NCI-H2227 (cell line): ENCODE measurements around the gene ZCCHC10.
"Not testable (repeated sequence)": the region's sequence is repeated elsewhere in the genome, so short reads cannot be mapped to it uniquely, and the experiment has no call there.

Experiments used
- DNase-seq: peaks from one replicate; lab custom pipeline; 2025; ENCODE audit not compliant: unreplicated experiment; lab: John Stamatoyannopoulos, UW

The ZCCHC10 gene

DNA sequence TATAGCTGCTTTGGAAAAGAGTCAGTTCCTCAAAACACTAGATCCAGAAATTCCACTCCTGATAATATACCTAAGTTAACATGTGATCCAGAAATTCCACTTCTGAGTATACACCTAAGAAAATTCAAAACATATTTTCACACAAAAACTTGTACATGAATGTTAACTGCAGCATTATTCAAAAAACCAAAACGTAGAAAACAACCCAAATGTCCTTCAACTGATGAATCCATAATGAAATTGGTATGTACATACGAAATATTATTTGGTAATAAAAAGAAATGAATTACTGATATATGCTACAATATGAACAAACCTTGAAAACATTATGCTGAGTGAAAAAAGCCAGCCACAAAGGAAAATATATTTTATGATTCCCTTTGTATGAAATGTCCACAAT, 46.4 kb downstream of the ZCCHC10 start:
- no peak for DNase-seq

DNA sequence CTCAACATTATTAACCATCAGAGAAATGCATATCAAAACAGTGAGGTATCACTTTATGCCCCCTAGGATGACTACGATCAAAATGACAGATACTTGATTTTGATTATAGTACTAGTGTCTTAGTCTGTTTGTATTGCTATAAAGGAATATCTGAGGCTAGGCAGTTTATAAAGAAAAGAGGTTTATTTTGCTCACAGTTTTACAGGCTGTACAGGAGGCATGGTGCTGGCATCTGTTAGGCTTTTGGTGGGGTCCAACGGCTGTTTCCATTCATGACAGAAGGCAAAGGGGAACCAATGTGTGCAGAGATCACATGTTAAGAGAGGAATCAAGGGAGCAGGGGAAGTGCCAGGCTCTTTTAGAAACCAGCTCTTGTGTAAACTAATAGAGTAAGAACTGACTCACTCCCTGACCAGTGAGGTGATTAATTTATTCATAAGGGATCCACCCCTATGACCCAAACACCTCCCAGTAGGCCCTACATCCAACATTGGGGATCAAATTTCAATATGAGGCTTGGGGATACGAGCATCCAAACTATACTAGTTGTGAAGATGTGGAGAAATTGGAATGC, 46.9 kb downstream of the ZCCHC10 start:
- no peak for DNase-seq

- no peak for DNase-seq
Observed at GRCh38 chr5:132976852-132977251, 49.5 kb downstream of the ZCCHC10 start.

DNA sequence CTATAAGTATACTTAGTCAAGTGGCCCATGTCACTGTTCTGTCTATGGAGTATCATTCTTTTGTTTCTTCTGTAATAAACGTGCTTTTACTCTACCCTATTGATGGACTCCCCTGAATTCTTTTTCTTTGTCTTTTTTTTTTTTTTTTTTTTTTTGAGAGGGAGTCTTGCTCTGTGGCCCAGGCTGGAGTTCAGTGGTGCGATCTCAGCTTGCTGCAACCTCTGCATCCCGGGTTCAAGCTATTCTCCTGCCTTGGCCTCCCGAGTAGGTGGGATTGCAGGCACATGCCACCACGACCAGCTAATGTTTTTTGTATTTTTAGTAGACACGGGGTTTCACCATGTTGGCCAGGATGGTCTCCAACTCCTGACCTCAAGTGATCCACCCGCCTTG, 53.9 kb downstream of the ZCCHC10 start:
- not testable (repeated sequence) for DNase-seq

GRCh38 chr5:132971483-132972435, 54.6 kb downstream of the ZCCHC10 start:
- no peak for DNase-seq

GRCh38 chr5:132965120-132965519, 61.2 kb downstream of the ZCCHC10 start:
- no peak for DNase-seq

- DNase-seq: peak; percentile 95
Observed at GRCh38 chr5:132963171-132964104, 62.9 kb downstream of the ZCCHC10 start, which contains the start of gene AFF4. TSS of gene AFF4 (minus strand) at chr5:132963634. CDS start at chr5:132937189, 26,445 bp downstream.

- DNase-seq: peak; percentile 49
Observed at GRCh38 chr5:132962429-132963021, 63.8 kb downstream of the ZCCHC10 start.

DNA sequence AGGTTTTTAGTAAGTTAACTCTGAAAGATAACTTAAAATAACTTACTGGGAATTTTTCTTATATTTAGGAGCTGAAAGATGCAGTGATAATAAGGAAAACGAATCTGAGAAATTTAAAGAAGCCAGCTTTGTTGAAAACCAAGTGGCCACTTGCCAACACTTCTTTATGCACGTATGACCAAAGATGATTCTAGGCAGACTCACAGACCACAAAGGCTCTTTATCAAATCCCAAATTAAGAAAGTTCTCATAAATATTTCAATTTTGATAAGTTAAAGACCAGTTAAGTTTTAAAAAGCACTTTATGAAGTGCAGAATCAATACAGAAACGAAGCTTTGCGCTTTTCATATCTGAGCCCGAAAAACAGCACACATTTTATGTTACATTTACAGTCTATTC, 64.5 kb downstream of the ZCCHC10 start:
- no peak for DNase-seq

GRCh38 chr5:132961123-132961815, 65.1 kb downstream of the ZCCHC10 start:
- not testable (repeated sequence) for DNase-seq

DNA sequence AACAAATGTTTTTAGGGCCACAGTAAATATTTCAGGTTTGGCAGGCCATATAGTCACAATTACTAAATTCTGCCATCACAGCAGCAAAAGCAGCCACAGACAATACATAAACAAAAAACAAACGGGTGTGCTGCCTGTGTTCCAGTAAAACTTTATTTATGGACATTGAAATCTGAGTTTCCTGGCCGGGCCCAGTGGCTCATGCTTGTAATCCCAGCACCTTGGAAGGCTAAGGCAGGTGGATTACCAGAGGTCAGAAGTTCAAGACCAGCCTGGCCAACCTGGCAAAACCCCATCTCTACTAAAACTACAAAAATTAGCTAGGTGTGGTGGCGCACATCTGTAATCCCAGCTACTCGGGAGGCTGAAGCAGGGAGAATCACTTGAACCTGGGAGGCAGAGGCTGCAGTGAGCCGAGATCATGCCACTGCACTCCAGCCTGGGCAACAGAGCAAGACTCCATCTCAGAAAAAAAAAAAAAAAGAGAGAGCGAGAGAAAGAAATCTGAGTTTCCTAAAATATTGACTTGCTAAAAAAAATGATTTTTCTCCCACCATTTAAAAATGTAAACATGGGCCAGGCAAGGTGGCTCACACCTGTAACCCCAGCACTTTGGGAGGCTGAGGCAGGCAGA, 70.1 kb downstream of the ZCCHC10 start:
- not testable (repeated sequence) for DNase-seq

DNA sequence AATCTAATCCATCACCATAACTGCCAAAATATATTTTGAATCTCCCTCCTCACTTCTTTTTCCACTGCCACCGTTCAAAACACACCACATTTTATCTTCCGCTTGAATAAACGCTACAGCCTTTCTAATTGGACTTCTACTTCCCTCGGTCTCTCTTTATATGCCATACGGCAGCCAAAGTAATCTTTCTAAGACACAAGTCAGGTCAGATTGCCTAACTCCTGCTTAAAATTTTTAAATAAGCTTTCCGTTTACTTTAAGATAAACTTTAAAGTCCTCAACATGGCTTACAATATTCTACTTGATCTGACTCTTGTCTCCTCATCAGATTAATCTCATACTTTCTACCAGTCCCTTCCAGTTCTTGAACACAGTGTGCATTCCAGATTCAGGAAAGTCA, 72.6 kb downstream of the ZCCHC10 start:
- DNase-seq: no peak

- DNase-seq: no peak
Observed at GRCh38 chr5:132952829-132953228, 73.5 kb downstream of the ZCCHC10 start.

- DNase-seq: no peak
Observed at GRCh38 chr5:132951897-132952296, 74.5 kb downstream of the ZCCHC10 start.

DNA sequence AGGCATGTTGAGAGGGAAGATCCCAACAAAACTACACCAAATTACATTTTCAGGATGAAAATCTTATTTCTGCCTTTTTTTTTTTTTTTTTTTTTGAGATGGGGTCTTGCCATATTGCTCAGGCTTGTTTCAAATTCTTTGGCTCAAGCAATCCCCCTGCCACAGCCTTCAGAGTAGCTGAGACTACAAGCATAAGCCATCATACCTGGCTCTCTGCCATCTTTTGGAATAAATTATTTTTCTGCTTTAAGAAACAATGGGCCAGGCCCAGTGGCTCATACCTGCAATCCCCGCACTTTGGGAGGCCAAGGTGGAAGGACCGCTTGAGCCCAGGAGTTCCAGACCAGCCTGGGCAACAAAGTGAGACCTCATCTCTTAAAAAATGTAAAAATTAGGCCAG, 77.2 kb downstream of the ZCCHC10 start:
- no peak for DNase-seq

GRCh38 chr5:132947671-132948070, 78.7 kb downstream of the ZCCHC10 start:
- no peak for DNase-seq
